CD4-positive, alpha-beta T cell treated with Interleukin-4 for 4 hours (primary cell): Measurements from ENCODE around the gene PAM16.
A peak's percentile ranks its signal among the peaks of the same experiment; 100 is the strongest.

Source experiments
- DNase-seq: peaks from one replicate; pipeline ENCODE4 v3.0.0-alpha.2; 2020

Gene PAM16

GRCh38 chr16:4317532-4318450 lies 33.3 kb downstream of the PAM16 start:
- DNase-seq = no peak

- no peak for DNase-seq
These were observed 34.1 kb downstream of the PAM16 start for GRCh38 chr16:4316864-4317531.

- no peak for DNase-seq
These were observed 34.8 kb downstream of the PAM16 start for GRCh38 chr16:4316108-4316863.

- DNase-seq = no peak
These were observed 35.7 kb downstream of the PAM16 start, which contains the start of gene GLIS2 for GRCh38 chr16:4315186-4316107. TSS of gene GLIS2 (plus strand) at chr16:4316067. CDS start at chr16:4332281, 16,214 bp downstream.

GRCh38 chr16:4314532-4315185 lies 36.5 kb downstream of the PAM16 start:
- no peak for DNase-seq

- no peak for DNase-seq
These were observed 37.3 kb downstream of the PAM16 start for GRCh38 chr16:4313563-4314531.

- peak; percentile 51 for DNase-seq
These were observed 41.3 kb downstream of the PAM16 start for GRCh38 chr16:4309833-4310266.

- no peak for DNase-seq
These were observed 41.9 kb downstream of the PAM16 start for GRCh38 chr16:4309102-4309832.

GRCh38 chr16:4307215-4308037 lies 43.7 kb downstream of the PAM16 start:
- peak; percentile 96 for DNase-seq

GRCh38 chr16:4306470-4307214 lies 44.5 kb downstream of the PAM16 start:
- DNase-seq = peak; percentile 46

- DNase-seq = no peak
These were observed 47.1 kb downstream of the PAM16 start for GRCh38 chr16:4303973-4304372.

GRCh38 chr16:4301968-4302367 lies 49.2 kb downstream of the PAM16 start:
- DNase-seq = no peak

GRCh38 chr16:4301177-4301576 lies 49.9 kb downstream of the PAM16 start:
- no peak for DNase-seq

- DNase-seq = no peak
These were observed 52.2 kb downstream of the PAM16 start for GRCh38 chr16:4298761-4299522.

- no peak for DNase-seq
These were observed 53.6 kb downstream of the PAM16 start for GRCh38 chr16:4297480-4297879.

- DNase-seq = no peak
These were observed 55.5 kb downstream of the PAM16 start for GRCh38 chr16:4295581-4295980.

GRCh38 chr16:4293822-4294457 lies 57.2 kb downstream of the PAM16 start:
- DNase-seq = no peak
